ENCODE data around the gene SKIC3. TPM values are rescaled to one million over a fixed set of nuclear protein-coding genes. Genes with fewer than 3 reads are reported as not detected.
A peak's percentile ranks its signal among the peaks of the same experiment; 100 is the strongest.

SKIC3 gene
- total and polyA plus RNA-seq, 2 experiments from 2014 or later, result 46.5 to 47.2 TPM

DNA sequence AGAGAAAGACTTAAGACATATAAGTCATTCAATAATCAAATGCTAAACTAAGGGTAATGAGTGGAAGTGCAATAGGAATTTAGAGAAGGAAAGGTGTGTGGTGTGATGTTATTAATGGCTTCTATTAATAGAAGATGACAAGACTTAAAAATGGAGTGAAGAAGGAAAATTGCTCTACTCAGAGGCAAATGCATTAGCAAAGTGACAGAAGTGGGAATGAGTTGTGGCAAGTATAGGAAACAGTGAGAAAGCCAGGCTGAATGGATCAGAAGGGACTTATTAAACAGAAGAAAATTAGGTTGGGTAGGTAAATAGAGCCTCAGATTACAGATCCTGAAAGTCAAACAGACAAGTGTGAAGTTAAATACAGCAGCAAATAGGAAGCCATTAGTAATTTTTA lies 5.7 kb downstream of the SKIC3 start:
- H3K4me3 ChIP-seq, result no peak overlapping the region
- no peaks in the 10 kb centered on the region for H3K27me3 ChIP-seq
- TF ChIP-seq CTCF (IDR thresholded peaks at IDR 0.05; ENCODE audit: low read depth, low read length), result no peak
- H3K27ac ChIP-seq, result no peak overlapping the region
- DNase-seq (ENCODE audit: low read depth in 1 of 2, low spot score in 1 of 2), result no peak
- H3K36me3 ChIP-seq, result peaks cover 10% of the 10 kb centered on the region
- no peaks in the 10 kb centered on the region for H3K4me1 ChIP-seq (ENCODE audit: low read depth)
- H3K9me3 ChIP-seq (ENCODE audit: low read depth), result no peaks in the 10 kb centered on the region

- DNase-seq (ENCODE audit: low read depth in 1 of 2, low spot score in 1 of 2), result peak in 1 of 2 donors; percentile 14
- no peaks in the 10 kb centered on the region for H3K4me1 ChIP-seq (ENCODE audit: low read depth)
- no peak for TF ChIP-seq CTCF (IDR thresholded peaks at IDR 0.05; ENCODE audit: low read depth, low read length)
- no peak overlapping the region for H3K4me3 ChIP-seq
- H3K27me3 ChIP-seq, result no peaks in the 10 kb centered on the region
- H3K9me3 ChIP-seq (ENCODE audit: low read depth), result no peaks in the 10 kb centered on the region
- H3K36me3 ChIP-seq, result peaks cover 39% of the 10 kb centered on the region
- H3K27ac ChIP-seq, result peak overlapping the region; percentile 11
Measured at GRCh38 chr5:95543017-95543705, 11.6 kb downstream of the SKIC3 start.

DNA sequence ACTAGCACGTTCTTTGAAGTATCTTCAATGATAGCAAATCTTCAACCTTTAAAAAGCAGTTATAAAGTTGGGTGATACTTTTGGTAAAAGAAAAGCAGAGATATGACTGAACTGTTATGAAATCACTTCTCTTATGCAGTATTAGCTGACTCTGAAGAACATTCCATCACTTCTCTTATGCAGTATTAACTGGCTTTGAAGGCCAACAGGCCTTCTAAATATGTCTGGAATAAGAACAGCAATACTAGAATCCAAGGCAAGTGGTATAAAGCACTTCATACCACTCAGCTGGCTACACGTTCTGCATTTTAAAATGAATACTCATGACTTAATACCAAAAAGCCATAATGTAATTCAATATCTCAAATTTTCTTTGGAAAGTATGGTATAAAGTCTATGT lies 17.3 kb downstream of the SKIC3 start:
- Histone ChIP-seq H3K4me3 (no peak overlapping the region), H3K9me3 (ENCODE audit: low read depth) (no peaks in the 10 kb centered on the region), H3K27ac (no peak overlapping the region), H3K36me3 (peaks cover 55% of the 10 kb centered on the region), H3K4me1 (ENCODE audit: low read depth) (no peaks in the 10 kb centered on the region), H3K27me3 (no peaks in the 10 kb centered on the region)
- peak in 1 of 2 donors; percentile 7 for DNase-seq (ENCODE audit: low read depth in 1 of 2, low spot score in 1 of 2)
- TF ChIP-seq CTCF (IDR thresholded peaks at IDR 0.05; ENCODE audit: low read depth, low read length), result no peak

- Histone ChIP-seq H3K9me3 (ENCODE audit: low read depth) (no peaks in the 10 kb centered on the region), H3K27ac (no peak overlapping the region), H3K27me3 (no peaks in the 10 kb centered on the region), H3K36me3 (peaks cover 37% of the 10 kb centered on the region), H3K4me3 (no peak overlapping the region), H3K4me1 (ENCODE audit: low read depth) (no peaks in the 10 kb centered on the region)
- no peak for DNase-seq (ENCODE audit: low read depth in 1 of 2, low spot score in 1 of 2)
- no peak for TF ChIP-seq CTCF (IDR thresholded peaks at IDR 0.05; ENCODE audit: low read depth, low read length)
Measured at GRCh38 chr5:95533761-95534160, 21.0 kb downstream of the SKIC3 start.

- Histone ChIP-seq H3K27ac (no peak overlapping the region), H3K4me1 (ENCODE audit: low read depth) (no peaks in the 10 kb centered on the region), H3K9me3 (ENCODE audit: low read depth) (no peaks in the 10 kb centered on the region), H3K36me3 (peaks cover 41% of the 10 kb centered on the region), H3K4me3 (no peak overlapping the region), H3K27me3 (no peaks in the 10 kb centered on the region)
- no peak for DNase-seq (ENCODE audit: low read depth in 1 of 2, low spot score in 1 of 2)
- no peak for TF ChIP-seq CTCF (IDR thresholded peaks at IDR 0.05; ENCODE audit: low read depth, low read length)
Measured at GRCh38 chr5:95533106-95533505, 21.7 kb downstream of the SKIC3 start.

Measured in cardiac muscle cell (in vitro differentiated cells and primary cell).